HepG2 (cell line): ENCODE results near the gene CPNE1. TPM values are rescaled to one million over a fixed set of nuclear protein-coding genes. Genes with fewer than 3 reads are reported as not detected.

Experiments used
- ATAC-seq: fragments of 200-7000 bp; cut with Tn5 transposase; 3 replicates; pipeline ENCODE4 v1.9.1; 2020; ENCODE audit warnings: mild to moderate bottlenecking, moderate library complexity
- BruUV-seq: library from RNA; stranded (reverse); fragments of 400-500 nt; replicated peaks from 2 replicates; lab custom pipeline; 2021; lab: Mats Ljungman, UMichigan
- CTCF ChIA-PET: fragments of 300-600 bp; formaldehyde crosslinking; extraction: SDS; loops from one replicate; lab custom pipeline; 2021; ENCODE audit warnings: low total read pairs, inconsistent platforms, low intra/inter-chr PET ratio; lab: Yijun Ruan, JAX
- POLR2A ChIA-PET: fragments of 350-600 bp; sonication (Branson Sonifier 250); formaldehyde crosslinking; loops from one replicate; lab custom pipeline; 2020; ENCODE audit warnings: antibody characterized with exemption, inconsistent platforms; lab: Yijun Ruan, JAX
- DNase-seq: peaks from one replicate; pipeline ENCODE4 v3.0.0-alpha.2; 2015; ENCODE audit warnings: low spot score
- FAIRE-seq: peaks from 3 replicates; lab custom pipeline; 2011; peaks lifted over from hg19 to GRCh38; lab: Jason Lieb, UNC
- H2AFZ ChIP-seq: one replicate; pipeline ENCODE4 v1.6.1; 2011; ENCODE audit warnings: low read length, inconsistent platforms
- H3K27ac ChIP-seq: fragments of 300-600 bp; 3 replicates; pipeline ENCODE4 v1.8.0; 2011; ENCODE audit warnings: mixed run types, mild to moderate bottlenecking, mixed read lengths, low read length, inconsistent platforms; ENCODE audit not compliant: insufficient read depth; ENCODE audit errors: extremely low read length
- H3K27me3 ChIP-seq, 2 experiments: fragments of 200-600 bp in 1 of 2; 2 replicates in 1 of 2; 3 replicates in 1 of 2; pipeline versions ENCODE4 v1.6.0 to v1.8.0; 2011; ENCODE audit warnings: low read length in 2 of 2, mild to moderate bottlenecking in 2 of 2, moderate library complexity in 2 of 2, inconsistent platforms in 1 of 2; ENCODE audit not compliant: insufficient read depth in 2 of 2, control insufficient read depth in 1 of 2
- H3K36me3 ChIP-seq, 2 experiments: fragments of 200-600 bp in 1 of 2; replicated peaks in 1 of 2; 2 replicates in 1 of 2; 3 replicates in 1 of 2; pipeline versions ENCODE4 v1.5.1 to v1.8.0; 2011; ENCODE audit warnings: low read length in 2 of 2, inconsistent platforms in 1 of 2; ENCODE audit not compliant: insufficient read depth in 2 of 2, control insufficient read depth in 1 of 2
- H3K4me1 ChIP-seq: 2 replicates; pipeline ENCODE4 v1.5.1; 2012; ENCODE audit warnings: low read length, inconsistent platforms; ENCODE audit not compliant: insufficient read depth
- H3K4me2 ChIP-seq: 2 replicates; pipeline ENCODE4 v1.6.0; 2011; ENCODE audit warnings: low read depth, low read length, inconsistent platforms
- H3K4me3 ChIP-seq, 3 experiments: fragments of 200-600 bp in 1 of 3; sonication (generic), shearing (Covaris generic) in 1 of 3; replicated peaks in 1 of 3; 2 replicates each; pipeline ENCODE4 v1.5.1; 2011 to 2016; ENCODE audit warnings: low read length in 3 of 3, inconsistent platforms in 2 of 3, low read depth in 2 of 3, mild to moderate bottlenecking in 2 of 3, control low read depth in 1 of 3, mixed read lengths in 1 of 3; ENCODE audit not compliant: insufficient read depth in 1 of 3
- H3K79me2 ChIP-seq: one replicate; pipeline ENCODE4 v1.6.1; 2011; ENCODE audit warnings: low read length, inconsistent platforms; ENCODE audit not compliant: insufficient read depth
- H3K9ac ChIP-seq: 2 replicates; pipeline ENCODE4 v1.6.0; 2011; ENCODE audit warnings: mild to moderate bottlenecking, low read depth, low read length, inconsistent platforms; ENCODE audit not compliant: insufficient read depth
- H3K9me3 ChIP-seq: 2 replicates; pipeline ENCODE4 v1.5.1; 2012; ENCODE audit warnings: mild to moderate bottlenecking, low read length
- H4K20me1 ChIP-seq: 2 replicates; pipeline ENCODE4 v1.6.0; 2011; ENCODE audit warnings: inconsistent platforms, mild to moderate bottlenecking, low read length, moderate library complexity; ENCODE audit not compliant: insufficient read depth
- STAG1 ChIP-seq: sonication (generic); formaldehyde crosslinking; IDR thresholded peaks from 2 replicates; pipeline ENCODE4 v1.4.0; 2020; ENCODE audit warnings: missing genetic modification reagents
- ZFY ChIP-seq: sonication (generic); formaldehyde crosslinking; IDR thresholded peaks from 2 replicates; pipeline ENCODE4 v1.4.0; 2020; ENCODE audit warnings: missing genetic modification reagents
- ZNF292 ChIP-seq: sonication (generic); formaldehyde crosslinking; IDR thresholded peaks from 2 replicates; pipeline ENCODE4 v1.8.1; 2022; ENCODE audit warnings: mild to moderate bottlenecking, low read depth, missing genetic modification reagents, borderline replicate concordance
- ZNF484 ChIP-seq: sonication (generic); formaldehyde crosslinking; IDR thresholded peaks from 2 replicates; pipeline ENCODE4 v1.5.1; 2020; ENCODE audit warnings: mild to moderate bottlenecking, low read depth, missing genetic modification reagents, borderline replicate concordance
- ZNF782 ChIP-seq: sonication (generic); formaldehyde crosslinking; IDR thresholded peaks from 2 replicates; pipeline ENCODE4 v1.4.0; 2020; ENCODE audit warnings: missing genetic modification reagents, mild to moderate bottlenecking, borderline replicate concordance
- ZSCAN9 ChIP-seq: IDR thresholded peaks from 2 replicates; pipeline ENCODE4 v1.6.1; 2016; ENCODE audit warnings: borderline replicate concordance
- WGBS: methylation state at CpG from one replicate; pipeline ENCODE4 v1.1.6; 2017; ENCODE audit warnings: low lambda C conversion rate; 5-methylcytosine and 5-hydroxymethylcytosine counted together
- in situ Hi-C: cut with HindIII; loops from 2 replicates; pipeline ENCODE4 v1.10.0; 2017; ENCODE audit warnings: low pct_unique_long_range_greater_than_20kb; ENCODE audit not compliant: extremely low pct_ligation_motif_present
- intact Hi-C: fragments of 100-400 bp; cut with micrococcal nuclease; formaldehyde crosslinking; loops from one replicate; pipeline ENCODE4 v1.10.0; 2022; ENCODE audit not compliant: unreplicated experiment
- polyA plus RNA-seq, 8 experiments: library from polyadenylated mRNA; depleted of rRNA in 3 of 8; stranded (reverse) in 7 of 8; unstranded in 1 of 8; fragments of >200 nt; fragmentation: Illumina TruSeq in 4 of 8; extraction: Trizol in 4 of 8; gene quantifications; 2 replicates each; pipeline versions ENCODE4 v1.2.1 to v1.2.3, GENCODE V29; 2011 to 2016; ENCODE audit warnings: low read depth in 4 of 8, missing spikeins in 1 of 8, mixed read lengths in 1 of 8; ENCODE audit not compliant: insufficient read depth in 1 of 8
- total RNA-seq, 5 experiments: library from RNA; depleted of rRNA; stranded (reverse); fragments of >200 nt; fragmentation: Illumina TruSeq; extraction: Trizol; gene quantifications; 2 replicates each; pipeline ENCODE4 v1.2.3, GENCODE V29; 2016; ENCODE audit warnings: low read depth in 1 of 5
- TF ChIP-seq, protein P1 (sequence below), 2 experiments: sonication (generic) in 1 of 2; formaldehyde crosslinking in 1 of 2; IDR thresholded peaks; 2 replicates each; pipeline versions ENCODE4 v1.4.0 to v1.6.1; 2016 to 2020; ENCODE audit warnings: borderline replicate concordance in 1 of 2, low read depth in 1 of 2, mild to moderate bottlenecking in 1 of 2, missing genetic modification reagents in 1 of 2
- TF ChIP-seq, protein P2 (sequence below): sonication (generic); formaldehyde crosslinking; conservative IDR thresholded peaks from 2 replicates; pipeline ENCODE4 v1.4.0; 2020; ENCODE audit warnings: mild to moderate bottlenecking, missing genetic modification reagents, moderate library complexity
- TF ChIP-seq, protein P3 (sequence below): sonication (generic); formaldehyde crosslinking; IDR thresholded peaks from 2 replicates; pipeline ENCODE4 v1.5.0; 2020; ENCODE audit warnings: missing genetic modification reagents, mild to moderate bottlenecking, borderline replicate concordance
- TF ChIP-seq, protein P4 (sequence below): sonication (generic); formaldehyde crosslinking; IDR thresholded peaks from 2 replicates; pipeline ENCODE4 v1.5.0; 2020; ENCODE audit warnings: missing genetic modification reagents, mild to moderate bottlenecking, borderline replicate concordance

Gene CPNE1
- total and polyA plus RNA-seq, 2 of the 13 experiments (the other 11 are each of a cell fraction or from before 2014, with no cell fraction given) = 408 to 431 TPM

DNA sequence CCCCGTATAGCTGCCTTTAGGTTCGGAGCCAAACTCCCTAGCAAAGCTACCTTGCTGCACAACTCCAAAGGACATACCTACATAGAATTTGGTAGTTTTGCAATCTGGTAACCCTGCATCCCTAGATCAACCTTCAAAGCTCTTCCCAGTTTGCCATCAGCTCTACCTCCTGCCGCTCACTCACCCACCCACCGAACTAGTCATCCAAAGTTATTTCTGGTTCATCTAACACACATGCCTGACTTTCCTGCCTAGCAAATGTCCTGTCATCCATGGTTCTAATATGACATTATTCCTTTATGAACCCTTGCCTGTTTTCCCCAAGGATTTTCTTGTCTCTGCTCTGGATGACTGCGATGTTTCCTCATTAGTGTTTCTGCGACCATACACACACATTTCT, 27.4 kb downstream of the CPNE1 start (continued):
- TF ChIP-seq, protein P1, sequence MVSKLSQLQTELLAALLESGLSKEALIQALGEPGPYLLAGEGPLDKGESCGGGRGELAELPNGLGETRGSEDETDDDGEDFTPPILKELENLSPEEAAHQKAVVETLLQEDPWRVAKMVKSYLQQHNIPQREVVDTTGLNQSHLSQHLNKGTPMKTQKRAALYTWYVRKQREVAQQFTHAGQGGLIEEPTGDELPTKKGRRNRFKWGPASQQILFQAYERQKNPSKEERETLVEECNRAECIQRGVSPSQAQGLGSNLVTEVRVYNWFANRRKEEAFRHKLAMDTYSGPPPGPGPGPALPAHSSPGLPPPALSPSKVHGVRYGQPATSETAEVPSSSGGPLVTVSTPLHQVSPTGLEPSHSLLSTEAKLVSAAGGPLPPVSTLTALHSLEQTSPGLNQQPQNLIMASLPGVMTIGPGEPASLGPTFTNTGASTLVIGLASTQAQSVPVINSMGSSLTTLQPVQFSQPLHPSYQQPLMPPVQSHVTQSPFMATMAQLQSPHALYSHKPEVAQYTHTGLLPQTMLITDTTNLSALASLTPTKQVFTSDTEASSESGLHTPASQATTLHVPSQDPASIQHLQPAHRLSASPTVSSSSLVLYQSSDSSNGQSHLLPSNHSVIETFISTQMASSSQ (IDR thresholded peaks at IDR 0.05; ENCODE audit: low read depth) = no peak
- TF ChIP-seq, protein P1 (CRISPR knock-in tag; IDR thresholded peaks at IDR 0.05; ENCODE audit: borderline replicate concordance) = no peak

DNA sequence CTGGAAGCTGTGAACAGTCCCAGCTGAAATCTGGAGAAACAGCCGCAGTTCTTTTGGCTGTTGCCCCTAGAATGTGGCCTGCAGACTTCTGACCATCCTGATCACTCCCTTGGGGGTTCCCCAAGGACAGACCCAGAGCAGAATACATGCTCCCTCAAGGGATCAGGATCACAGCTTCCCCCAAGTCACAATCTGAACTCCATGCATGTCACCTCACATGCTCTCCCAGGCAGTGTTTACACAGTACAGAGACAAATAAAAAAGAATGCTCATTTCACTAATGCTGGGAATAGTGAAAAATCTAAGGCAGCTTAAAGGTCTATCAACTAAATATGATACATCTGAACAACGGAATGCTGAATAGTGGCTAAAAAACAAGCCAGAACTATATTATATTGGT, 28.6 kb downstream of the CPNE1 start:
- FAIRE-seq = no peak
- H3K4me3 ChIP-seq = peak overlapping the region in 1 of 3 experiments; percentile 4; a peak in 1 of 6 replicates
- in situ Hi-C loops = no loop called here
- peaks cover 50% of the 10 kb centered on the region for H4K20me1 ChIP-seq
- H3K4me1 ChIP-seq = peaks cover 34% of the 10 kb centered on the region
- peak; percentile 65 for DNase-seq
- H3K4me2 ChIP-seq = peak overlapping the region; percentile 57
- ChIA-PET POLR2A (interaction anchor here (0.7 to 4.1 kb wide), 10 partner anchors 10 to 181 kb away, joined by 3 to 21 read pairs (median 4); partner anchors contain the start of genes CEP250, CPNE1, RBM12 and RBM39), CTCF (no interaction called here)
- peak overlapping the region; percentile 11; the same call in 1 of the 2 replicates for H3K9ac ChIP-seq
- H2AFZ ChIP-seq = no peak overlapping the region
- peak overlapping the region; percentile 68 for H3K27ac ChIP-seq
- intact Hi-C loops = no loop called here
- peak; percentile 76 for ATAC-seq
- H3K27me3 ChIP-seq = no peaks in the 10 kb centered on the region
- H3K36me3 ChIP-seq = peaks cover 15 to 18% of the 10 kb centered on the region in 2 experiments
- H3K79me2 ChIP-seq = peaks cover 87% of the 10 kb centered on the region
- H3K9me3 ChIP-seq = no peaks in the 10 kb centered on the region
- BruUV-seq = no TSS peak
- WGBS = 27% methylated on average over 2 of the region's 2 CpGs
- TF ChIP-seq, protein P2, sequence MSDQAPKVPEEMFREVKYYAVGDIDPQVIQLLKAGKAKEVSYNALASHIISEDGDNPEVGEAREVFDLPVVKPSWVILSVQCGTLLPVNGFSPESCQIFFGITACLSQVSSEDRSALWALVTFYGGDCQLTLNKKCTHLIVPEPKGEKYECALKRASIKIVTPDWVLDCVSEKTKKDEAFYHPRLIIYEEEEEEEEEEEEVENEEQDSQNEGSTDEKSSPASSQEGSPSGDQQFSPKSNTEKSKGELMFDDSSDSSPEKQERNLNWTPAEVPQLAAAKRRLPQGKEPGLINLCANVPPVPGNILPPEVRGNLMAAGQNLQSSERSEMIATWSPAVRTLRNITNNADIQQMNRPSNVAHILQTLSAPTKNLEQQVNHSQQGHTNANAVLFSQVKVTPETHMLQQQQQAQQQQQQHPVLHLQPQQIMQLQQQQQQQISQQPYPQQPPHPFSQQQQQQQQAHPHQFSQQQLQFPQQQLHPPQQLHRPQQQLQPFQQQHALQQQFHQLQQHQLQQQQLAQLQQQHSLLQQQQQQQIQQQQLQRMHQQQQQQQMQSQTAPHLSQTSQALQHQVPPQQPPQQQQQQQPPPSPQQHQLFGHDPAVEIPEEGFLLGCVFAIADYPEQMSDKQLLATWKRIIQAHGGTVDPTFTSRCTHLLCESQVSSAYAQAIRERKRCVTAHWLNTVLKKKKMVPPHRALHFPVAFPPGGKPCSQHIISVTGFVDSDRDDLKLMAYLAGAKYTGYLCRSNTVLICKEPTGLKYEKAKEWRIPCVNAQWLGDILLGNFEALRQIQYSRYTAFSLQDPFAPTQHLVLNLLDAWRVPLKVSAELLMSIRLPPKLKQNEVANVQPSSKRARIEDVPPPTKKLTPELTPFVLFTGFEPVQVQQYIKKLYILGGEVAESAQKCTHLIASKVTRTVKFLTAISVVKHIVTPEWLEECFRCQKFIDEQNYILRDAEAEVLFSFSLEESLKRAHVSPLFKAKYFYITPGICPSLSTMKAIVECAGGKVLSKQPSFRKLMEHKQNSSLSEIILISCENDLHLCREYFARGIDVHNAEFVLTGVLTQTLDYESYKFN (CRISPR knock-in tag) = 0 out of 2 replicates have a peak, but pooled peaks have one; percentile 12
- peak; percentile 26; the same call in 1 of the 2 replicates for TF ChIP-seq ZFY (CRISPR knock-in tag)
- TF ChIP-seq ZSCAN9 (CRISPR knock-in tag) = 0 out of 2 replicates have a peak, but pooled peaks have one; percentile 14
- TF ChIP-seq, protein P3, sequence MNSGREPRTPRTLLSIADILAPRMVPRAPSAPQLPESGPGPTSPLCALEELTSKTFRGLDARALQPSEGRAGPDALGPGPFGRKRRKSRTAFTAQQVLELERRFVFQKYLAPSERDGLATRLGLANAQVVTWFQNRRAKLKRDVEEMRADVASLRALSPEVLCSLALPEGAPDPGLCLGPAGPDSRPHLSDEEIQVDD (CRISPR knock-in tag) = no peak
- no peak for TF ChIP-seq ZNF782 (CRISPR knock-in tag)
- TF ChIP-seq, protein P4, sequence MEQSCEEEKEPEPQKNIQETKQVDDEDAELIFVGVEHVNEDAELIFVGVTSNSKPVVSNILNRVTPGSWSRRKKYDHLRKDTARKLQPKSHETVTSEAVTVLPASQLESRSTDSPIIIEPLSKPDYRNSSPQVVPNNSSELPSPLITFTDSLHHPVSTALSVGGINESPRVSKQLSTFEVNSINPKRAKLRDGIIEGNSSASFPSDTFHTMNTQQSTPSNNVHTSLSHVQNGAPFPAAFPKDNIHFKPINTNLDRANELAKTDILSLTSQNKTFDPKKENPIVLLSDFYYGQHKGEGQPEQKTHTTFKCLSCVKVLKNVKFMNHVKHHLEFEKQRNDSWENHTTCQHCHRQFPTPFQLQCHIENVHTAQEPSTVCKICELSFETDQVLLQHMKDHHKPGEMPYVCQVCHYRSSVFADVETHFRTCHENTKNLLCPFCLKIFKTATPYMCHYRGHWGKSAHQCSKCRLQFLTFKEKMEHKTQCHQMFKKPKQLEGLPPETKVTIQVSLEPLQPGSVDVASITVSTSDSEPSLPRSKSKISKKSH (CRISPR knock-in tag) = no peak
- TF ChIP-seq ZNF292 (CRISPR knock-in tag) = 0 out of 2 replicates have a peak, but pooled peaks have one; percentile 15
- no peak for TF ChIP-seq ZNF484 (CRISPR knock-in tag)
- TF ChIP-seq STAG1 (CRISPR knock-in tag) = no peak
